NAMALWA (cell line): Measurements from ENCODE around the gene PLXDC1.

Experiments
- DNase-seq: peaks from one replicate; pipeline ENCODE4 v3.0.0-alpha.2; 2015; ENCODE audit warnings: low spot score

PLXDC1 gene

DNA sequence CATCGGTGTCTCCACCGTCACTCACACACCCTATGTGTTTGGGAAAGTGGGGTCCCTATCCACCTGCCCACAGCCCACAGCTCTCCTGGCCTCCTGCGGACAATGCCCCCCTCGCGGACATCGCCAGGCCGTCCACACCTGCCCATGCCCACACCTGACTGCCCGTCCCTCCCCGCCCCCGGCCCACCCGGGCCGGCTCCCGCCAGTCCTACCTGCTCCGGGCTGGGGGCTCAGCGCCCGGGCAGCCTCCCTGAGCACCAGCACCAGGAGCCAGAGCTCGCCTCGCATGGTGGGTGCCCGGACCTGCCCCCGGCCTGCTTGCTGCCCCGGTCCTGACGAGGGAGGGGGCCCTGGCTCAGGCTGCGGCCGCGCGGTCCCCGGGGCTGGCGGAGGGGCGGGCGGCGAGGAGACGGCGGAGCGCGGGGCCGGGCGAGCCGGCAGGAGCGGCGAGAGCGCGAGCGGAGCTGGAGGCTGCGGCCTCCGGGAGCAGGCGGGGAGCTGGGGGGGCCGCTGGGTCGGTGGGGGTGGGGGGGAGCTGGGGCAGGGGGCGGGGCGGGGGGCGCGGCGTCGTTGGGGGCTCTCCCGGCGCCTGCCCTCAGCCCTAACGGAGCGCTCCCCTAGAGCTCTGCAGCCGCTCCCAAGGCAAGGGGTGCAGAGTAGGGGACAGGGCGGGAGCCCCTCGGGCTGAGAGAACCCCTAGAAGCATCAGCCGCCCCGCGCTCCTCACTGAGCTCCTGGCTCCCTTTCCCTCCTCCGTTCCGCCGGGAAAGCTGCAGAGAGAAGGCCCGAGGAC lies at the start of gene PLXDC1:
Gene PLXDC1 (minus strand): TSS at position 488 of the 793 bp plus-strand sequence. CDS start 200 bp downstream, at position 288.
- no peak for DNase-seq

DNA sequence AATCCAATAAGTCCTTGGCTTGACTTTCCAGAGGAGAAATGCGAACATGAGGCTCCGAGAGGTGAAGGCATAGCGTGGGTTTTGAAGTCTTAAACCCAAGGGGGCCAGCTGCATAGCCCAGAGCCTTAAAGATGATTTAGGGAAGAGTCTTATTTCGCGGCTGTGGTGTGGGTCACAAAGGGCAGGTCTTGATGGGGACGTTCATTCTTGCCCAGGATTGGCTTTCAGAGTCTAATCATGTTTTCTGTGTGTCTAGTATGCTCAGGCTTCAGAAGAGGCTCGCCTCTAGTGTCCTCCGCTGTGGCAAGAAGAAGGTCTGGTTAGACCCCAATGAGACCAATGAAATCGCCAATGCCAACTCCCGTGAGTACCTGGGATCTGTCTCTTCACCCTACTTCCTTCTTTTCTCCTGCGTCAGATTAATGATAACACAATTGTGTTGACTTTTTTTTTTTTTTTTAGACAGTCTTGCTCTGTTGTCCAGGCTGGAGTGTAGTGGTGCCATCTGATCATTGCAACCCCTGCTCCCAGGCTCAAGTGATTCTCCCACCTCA lies 49.6 kb upstream of the PLXDC1 start:
- DNase-seq = peak; percentile 35

DNA sequence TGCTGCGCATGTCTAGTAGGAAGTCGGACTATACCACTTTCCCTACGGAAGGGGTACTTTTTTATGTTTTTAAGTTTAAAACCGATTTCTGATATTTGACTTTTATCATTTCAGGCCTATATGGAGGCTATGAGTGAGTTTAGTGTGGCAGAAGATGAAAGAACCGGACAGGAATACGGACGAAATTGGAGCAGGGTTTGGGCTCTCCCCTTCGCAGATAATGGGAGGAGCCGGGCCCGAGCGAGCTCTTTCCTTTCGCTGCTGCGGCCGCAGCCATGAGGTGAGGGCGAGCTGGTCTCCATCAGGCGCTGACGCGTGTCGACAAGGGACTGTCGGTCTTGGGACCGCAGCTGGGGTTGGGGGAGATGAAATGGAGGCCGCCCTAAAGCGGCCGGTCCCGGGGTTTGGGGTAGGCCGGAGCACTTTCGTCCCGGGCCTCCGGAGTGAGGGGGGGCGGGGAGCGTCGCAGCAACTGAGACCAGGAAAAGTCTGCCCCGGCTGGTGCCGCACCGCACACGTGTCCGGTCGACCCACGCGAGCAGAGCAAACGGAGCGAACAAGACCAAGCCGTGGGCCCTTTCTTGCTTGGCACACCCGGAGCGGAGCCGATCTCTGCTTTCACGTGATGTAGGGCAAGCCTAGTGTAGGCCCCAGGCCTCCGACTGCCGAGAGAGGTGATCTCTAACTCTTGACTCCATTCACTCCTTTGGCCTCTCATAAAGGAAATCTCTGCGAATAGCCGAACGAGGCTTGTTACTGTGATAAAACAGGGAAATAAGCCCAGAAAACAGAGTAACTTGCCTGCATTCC lies 48.8 kb upstream of the PLXDC1 start, which contains the start of gene RPL19:
Gene RPL19 (plus strand): TSS at position 214 of the 810 bp plus-strand sequence. CDS start 62 bp downstream, at position 276.
- DNase-seq = peak; percentile 55

DNA sequence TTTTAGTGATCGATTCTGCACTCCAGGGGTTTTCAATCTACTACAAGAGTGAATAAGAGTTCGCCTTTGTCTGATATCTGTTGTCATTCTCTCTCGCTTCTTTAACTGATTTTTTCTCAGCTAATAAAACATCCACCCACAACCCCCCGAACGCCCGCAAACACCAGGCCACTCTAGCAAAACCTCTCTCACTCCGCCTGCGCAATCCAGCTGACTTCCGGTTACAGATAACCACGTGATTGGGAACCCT lies 48.3 kb upstream of the PLXDC1 start:
- peak; percentile 97 for DNase-seq

DNA sequence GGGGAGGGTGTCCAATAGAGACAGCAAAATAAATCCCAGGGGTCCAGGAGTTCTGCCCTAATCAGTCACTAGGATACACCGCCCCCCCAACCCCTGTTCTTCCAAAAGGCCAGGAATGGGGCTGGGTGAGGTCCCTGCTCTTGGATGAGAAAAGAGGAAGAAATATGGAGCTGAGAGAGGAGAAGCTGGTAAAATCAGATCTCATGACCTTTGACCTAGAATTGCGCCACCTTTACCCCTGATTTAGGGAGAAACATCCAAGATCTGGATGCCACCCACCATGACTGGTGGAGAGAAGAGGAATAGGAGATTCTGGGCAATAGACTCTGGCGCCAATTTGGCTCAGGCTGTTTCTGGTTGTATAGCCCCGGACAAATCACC lies 46.7 kb upstream of the PLXDC1 start:
- DNase-seq = no peak

GRCh38 chr17:39197380-39198185 lies 46.1 kb upstream of the PLXDC1 start, which contains the start of gene CACNB1:
Gene CACNB1 (minus strand): TSS chr17:39197669. CDS start chr17:39197495, 174 bp downstream.
- DNase-seq = peak; percentile 70

- no peak for DNase-seq
Observed at GRCh38 chr17:39196808-39197291, 45.4 kb upstream of the PLXDC1 start.

DNA sequence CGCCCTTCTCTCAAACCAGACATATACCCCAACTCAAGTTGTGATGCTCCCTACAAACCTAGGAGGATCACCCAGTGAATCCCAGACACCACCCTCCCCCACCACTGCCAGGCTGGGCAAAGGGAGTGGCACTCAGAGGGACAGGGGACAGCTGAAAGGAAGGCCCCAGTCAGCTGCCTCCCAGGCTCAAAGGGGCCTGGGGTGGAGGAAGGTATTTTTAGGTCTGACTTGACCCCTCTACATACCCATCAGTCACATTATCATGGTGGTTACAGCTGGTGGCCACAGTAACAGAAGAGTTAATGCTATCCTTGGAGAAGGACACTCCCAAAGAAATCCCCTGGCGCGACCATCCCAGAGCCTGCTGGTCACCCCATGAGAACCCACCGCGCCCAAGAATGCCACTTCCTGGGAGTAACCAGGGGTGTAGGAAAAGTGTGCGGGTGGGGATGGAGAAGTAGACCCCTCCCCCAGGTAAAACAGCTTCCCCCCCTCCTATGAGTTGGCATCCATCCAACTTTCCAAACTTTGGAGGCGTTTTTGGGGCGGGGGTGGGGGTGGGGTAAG lies 44.9 kb upstream of the PLXDC1 start:
- DNase-seq = no peak

DNA sequence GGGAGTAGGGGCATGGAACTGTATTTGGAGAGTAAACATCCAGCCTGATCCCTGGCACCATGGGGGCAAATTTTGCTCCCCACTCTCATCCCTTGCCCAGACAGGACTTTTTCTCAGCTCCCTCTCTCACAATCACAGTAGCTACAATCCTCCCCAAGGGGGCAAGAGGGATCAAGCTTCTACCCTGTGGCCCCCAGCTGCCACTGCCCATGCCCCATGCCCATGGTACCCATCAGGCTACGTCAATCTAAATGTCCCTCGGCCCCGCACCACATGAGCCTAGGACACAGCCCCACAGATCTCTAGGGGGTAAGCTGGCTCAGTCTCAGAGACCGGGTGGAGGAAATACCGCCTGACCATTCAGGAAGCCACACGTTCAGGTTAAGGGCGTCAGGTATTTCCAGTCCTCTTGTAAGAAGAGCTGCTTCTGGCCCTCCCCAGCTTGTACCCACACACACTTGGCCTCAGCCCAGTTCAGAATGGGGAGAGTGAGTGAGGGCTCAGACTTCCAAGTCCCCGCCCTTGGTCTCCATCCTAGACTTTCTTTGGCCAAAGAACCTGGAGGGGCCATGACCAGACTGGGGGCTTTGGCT lies 44.2 kb upstream of the PLXDC1 start:
- no peak for DNase-seq

DNA sequence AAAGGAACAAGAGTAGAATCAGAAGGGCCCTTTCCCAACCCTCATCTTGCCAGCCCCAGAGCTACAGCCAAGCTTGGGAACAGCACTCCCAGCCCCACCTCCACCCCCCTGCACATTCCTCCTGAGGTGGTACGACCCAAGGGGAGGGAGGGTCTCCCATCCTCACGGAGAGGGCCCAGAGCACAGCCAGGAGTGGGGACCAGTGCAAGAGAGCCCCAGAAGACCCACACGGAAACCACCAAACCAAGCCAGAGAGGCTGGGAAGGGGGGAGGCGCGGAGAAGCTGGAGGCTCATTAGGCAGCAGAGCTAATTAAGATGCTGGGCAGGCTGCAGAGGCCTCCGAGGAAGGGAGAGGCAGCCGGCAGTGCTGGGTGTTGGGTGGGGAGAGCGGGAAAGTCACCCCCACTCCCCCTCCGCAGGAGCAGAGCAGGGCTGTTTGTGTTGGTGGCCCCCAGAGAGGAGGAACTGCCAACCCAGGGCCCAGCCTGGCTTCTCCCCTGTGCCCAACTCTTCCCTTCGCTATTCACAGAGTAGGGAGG lies 43.6 kb upstream of the PLXDC1 start:
- DNase-seq = no peak

DNA sequence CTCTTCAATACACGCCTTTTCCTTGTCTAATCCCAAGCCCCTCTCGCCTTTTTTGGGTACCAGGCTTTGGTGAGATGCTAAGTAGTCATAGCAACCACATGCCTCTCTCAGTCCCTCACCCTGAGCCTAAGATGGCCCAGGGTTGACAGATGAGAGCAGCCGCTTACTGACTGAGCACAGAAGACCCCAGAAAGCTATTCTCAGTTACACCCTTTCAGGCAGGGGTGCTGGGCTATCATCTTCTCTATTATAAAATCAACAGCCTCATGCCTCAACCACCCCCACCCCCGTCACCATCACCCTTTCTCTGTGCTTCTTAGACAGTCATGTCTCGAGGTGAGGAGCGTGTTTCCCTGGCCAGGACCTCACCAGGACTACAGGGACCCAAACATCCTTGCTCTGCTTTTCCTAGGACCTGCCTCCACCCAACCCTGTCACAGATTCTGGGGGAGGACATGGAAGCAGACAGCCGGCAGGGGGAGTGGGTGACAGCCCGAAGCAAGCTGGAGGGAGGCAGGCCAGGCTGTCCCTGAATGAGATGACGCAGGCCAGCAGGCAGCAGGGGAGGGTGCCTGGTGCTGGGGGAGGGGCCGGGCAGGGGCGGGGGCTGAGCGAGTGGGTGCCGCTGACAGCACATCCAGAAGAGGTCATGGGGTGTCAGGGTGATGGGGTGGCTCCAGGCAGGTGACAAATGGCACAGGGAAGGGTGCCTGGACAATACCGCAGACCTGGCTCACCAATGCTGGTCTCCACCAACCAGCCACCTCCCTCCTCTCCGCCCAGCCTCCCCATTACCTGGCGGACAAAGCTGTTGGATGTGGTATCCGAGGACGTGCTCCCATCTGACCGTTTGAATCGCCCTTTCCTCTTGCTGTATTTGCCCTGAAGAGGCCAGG lies 42.9 kb upstream of the PLXDC1 start:
- DNase-seq = no peak

GRCh38 chr17:39193346-39193745 lies 41.9 kb upstream of the PLXDC1 start:
- no peak for DNase-seq

GRCh38 chr17:39192901-39193300 lies 41.5 kb upstream of the PLXDC1 start:
- DNase-seq = no peak

DNA sequence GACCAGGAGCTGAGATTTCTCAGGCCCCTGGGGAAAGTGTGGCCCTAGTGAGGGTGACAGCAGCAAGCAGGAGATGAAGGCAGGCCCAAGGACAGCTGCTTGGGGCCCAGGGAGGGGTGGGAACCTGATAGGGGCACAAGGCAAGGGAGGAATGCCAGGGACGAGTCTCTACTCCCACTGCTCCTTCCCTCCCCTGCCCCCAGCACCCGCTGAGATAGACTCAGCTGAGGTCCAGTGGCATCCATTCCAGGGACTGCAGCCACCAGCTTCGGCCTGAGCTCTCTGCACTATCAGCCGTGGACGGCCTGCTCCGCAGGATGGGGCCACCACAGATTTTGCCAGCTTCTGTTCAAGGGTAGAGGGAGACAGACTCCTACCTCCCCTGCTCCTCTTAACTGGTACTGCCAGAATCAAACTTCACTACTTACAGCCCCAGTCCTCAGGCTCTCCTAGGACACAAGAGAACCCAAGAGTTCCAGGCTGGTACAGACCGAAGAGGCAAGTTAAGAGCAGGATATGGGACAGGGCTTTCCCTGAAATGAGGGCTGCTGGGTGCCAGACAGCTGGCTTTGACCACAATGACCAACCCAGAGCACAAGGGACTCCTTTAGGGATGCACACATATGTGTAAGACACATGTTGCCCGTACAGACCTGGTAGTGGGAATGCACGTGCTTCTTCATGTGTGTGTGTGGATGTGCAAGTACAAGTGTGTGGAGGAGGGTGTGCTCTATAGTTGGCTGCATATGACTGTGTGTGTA lies 40.5 kb upstream of the PLXDC1 start:
- no peak for DNase-seq

DNA sequence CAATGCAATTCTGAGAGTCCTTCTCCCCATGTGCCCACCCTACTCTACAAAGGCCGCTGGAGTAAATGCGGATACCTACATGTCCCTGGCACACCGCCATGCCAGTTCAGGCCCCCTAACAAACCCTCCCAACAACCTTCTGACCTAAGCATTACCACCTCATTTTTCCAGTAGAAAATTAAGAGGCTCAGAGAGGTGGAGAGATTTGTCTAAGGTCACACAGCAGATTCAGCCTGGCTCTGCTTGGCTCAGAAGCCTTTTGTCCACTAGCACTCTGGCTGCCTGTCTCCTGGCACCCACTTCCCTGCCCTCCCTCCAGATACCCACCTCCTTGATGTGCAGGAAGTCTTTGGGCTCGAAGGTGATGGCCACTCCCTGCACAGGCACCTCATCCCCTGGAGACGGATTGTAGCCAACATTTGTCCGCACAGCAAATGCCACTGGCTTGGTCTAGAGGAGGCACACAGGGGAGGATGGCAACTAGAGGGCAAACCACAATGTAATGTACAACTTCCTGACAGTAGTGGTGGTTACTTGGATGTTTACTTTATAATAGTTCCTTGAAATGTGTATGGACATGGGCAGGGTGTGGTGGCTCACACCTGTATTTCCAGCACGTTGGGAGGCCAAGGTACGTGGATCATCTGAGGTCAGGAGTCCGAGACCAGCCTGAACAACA lies 35.9 kb upstream of the PLXDC1 start:
- DNase-seq = no peak

- DNase-seq = no peak
Observed at GRCh38 chr17:39186481-39187002, 35.1 kb upstream of the PLXDC1 start.

- DNase-seq = no peak
Observed at GRCh38 chr17:39183720-39184119, 32.3 kb upstream of the PLXDC1 start.

DNA sequence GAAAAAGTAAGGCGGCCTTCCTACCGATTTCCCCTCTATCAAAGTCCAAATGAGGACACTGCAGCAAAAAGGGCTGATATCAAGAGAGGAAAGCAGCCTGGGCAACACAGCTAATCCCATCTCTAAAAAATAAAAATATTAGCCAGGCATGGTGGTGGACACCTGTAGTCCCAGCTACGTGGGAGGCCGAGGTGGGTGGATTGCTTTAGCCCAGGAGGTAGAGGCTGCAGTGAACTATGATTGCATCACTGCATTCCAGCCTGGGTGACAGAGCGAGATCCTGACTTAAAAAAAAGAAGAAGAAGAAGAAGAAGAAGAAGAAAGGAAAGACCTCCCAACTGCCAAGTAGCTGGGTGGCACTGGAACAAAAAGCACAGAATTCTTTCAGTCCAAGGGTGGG lies 31.6 kb upstream of the PLXDC1 start:
- no peak for DNase-seq
